Omental fat pad (tissue), 4 donors: ENCODE results near the gene AFF3. TPM values are rescaled to one million over a fixed set of nuclear protein-coding genes. Genes with fewer than 3 reads are reported as not detected.
"Not testable (repeated sequence)": the region's sequence is repeated elsewhere in the genome, so short reads cannot be mapped to it uniquely, and the experiment has no call there.

Experiments
- ATAC-seq: fragments of 150-250 bp; one replicate; pipeline ENCODE4 v1.9.1; 2016; ENCODE audit warnings: mild to moderate bottlenecking, moderate library complexity; ENCODE audit not compliant: low FRiP score
- DNase-seq: peaks from one replicate; pipeline ENCODE4 v3.0.0-alpha.2; 2019; ENCODE audit warnings: low spot score
- CTCF ChIP-seq, 3 donors: fragments of 450-650 bp; IDR thresholded peaks; one replicate each; pipeline ENCODE4 v1.5.1; 2016 to 2017; ENCODE audit warnings: antibody characterized with exemption in 3 of 3, mild to moderate bottlenecking in 3 of 3, moderate library complexity in 2 of 3
- total RNA-seq, 4 donors: library from RNA; depleted of rRNA; stranded (reverse); fragments of >200 nt; gene quantifications; one replicate each; pipeline ENCODE4 v1.1.0, GENCODE V29; 2016

The AFF3 gene
- total RNA-seq, 4 donors from 2014 or later: 1.4 to 6.0 (median 2.7) TPM

GRCh38 chr2:99928470-99929053, 213.8 kb downstream of the AFF3 start:
- DNase-seq: no peak
- ATAC-seq: no peak
- TF ChIP-seq CTCF (IDR thresholded peaks at IDR 0.05): no peak

DNA sequence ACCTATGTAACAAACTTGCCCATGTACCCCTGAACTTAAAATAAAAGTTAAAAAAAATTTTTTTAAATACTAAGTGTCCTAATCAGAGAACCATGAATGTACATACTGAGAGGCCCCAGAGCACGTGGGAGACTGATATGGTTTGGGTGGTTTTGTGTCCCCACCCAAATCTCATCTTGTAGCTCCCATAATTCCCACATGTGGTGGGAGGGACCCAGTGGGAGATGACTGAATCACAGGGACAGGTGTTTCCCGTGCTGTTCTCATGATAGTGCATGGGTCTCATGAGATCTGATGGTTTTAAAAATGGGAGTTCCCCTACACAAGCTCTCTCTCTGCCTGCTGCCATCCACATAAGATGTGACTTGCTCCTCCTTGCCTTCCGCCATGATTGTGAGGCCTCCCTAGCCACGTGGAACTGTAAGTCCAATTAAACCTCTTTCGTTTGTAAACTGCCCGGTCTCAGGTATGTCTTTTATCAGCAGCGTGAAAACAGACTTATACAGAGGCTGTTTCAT, 214.6 kb downstream of the AFF3 start:
- not testable (repeated sequence) for DNase-seq, ATAC-seq

DNA sequence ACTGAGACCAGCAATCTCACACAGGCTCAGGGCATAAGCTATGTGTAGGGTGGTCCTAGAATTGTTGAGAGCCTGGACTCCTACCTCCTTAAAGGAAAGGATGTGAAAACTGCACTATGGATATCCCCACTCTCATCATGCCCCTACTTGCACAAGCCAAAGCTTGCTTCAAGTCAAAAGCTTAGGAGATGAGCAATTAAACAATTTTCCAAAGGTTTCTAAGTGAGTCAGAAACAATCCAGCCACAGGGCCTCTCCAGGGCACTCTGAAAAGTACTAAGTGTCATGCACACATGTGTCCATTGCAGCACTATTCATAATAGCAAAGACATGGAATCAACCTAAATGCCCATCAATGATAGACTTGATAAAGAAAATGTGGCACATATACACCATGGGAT, 215.4 kb downstream of the AFF3 start:
- no peak for TF ChIP-seq CTCF (IDR thresholded peaks at IDR 0.05)
- ATAC-seq: no peak
- no peak for DNase-seq

DNA sequence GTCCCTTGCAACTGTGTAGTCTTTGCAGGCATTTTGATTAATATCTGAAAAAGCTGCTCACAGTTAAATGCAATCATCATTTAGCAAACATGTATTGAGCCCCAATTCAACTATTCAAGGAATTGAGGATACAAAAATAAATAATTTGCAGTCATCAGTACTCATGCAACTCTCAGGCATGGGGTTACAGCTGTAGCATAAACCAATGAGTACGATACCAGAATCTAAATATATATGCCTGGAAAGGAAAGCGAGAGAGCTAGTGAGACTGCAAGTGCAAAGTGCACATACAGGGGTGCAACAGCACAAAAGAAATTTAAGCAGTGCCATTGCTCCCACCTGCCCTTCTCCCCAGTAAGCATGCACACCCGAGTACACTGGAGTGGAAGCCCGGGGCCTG, 216.4 kb downstream of the AFF3 start:
- DNase-seq (no peak), ATAC-seq (no peak)
- no peak for TF ChIP-seq CTCF (IDR thresholded peaks at IDR 0.05)

DNA sequence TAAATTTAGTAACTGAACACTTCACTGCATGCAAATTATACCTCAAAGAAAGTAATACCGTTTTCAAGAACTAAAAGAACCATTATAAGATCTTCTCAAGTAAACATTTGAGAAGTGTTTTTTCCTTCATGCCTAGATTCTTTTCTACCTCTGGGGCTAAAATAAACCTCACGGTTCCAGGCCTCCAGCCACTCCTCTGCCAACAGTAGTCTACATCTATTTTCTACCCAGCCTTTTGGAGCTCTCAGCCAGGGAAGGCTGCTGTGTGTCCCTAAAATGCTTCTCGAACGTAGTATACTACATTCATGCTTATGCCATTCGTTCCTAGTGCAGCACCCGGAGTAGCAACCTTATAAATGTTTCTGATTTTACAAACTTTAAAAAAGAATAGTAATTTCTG, 219.7 kb downstream of the AFF3 start:
- no peak for TF ChIP-seq CTCF (IDR thresholded peaks at IDR 0.05)
- DNase-seq (no peak), ATAC-seq (no peak)

DNA sequence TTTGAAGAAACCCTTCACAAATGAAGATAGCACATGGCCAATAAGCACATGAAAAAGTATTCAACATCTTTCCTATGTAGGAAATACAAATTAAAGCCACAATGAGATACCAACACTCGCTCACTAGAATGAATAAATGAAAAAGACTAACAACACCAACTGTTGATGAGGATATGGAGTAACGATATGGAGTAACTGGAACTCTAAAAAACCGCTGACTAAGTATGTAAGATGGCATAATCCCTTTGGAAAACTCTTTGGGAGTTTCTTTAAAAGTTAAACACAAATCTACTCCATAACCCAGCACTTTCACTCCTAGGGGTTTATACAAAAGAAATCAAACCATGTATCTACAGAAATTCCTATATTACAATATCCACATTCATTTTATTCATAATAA, 220.5 kb downstream of the AFF3 start:
- ATAC-seq (no peak), DNase-seq (no peak)
- TF ChIP-seq CTCF (IDR thresholded peaks at IDR 0.05): no peak

DNA sequence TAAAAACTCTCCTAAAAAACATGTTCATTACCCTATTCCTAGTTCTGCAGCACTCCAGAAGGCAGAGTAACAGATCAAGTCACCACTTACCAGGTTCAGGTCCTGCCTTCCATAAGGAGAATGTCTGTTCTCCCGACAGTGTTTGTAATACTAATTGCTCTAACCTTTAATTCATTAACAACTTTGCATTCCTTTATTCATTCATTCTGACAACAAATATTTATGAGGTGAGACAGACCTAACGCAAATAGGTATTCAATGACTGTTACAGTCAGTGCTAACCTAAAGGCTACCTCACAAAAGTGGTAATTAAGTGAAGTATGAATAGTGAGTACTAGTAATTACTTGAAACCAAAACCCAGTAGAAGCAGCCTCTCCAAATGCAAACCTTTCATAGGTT, 224.0 kb downstream of the AFF3 start:
- no peak for ATAC-seq
- no peak for TF ChIP-seq CTCF (IDR thresholded peaks at IDR 0.05)
- DNase-seq: no peak
